ENCODE data around the gene HMCN2.

DNA sequence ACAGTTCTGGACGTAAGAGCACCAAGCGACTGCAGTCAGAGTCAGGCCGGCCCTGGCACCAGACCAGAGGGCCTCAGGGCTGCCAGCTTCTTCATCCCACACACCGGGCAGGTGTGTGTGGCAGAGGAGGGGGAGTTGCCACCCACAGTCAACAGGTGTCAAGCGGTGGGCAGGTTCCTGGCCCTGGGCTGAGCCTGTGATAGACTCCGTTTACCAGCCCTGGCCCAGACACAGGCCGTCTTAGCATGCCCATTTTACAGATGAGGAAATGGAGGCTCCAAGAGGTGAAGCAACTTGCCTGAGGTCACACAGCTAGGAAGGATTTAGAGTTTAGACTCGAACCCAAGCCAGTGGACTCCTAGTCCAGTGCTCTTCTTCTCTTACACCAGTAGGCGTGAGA, 71.8 kb downstream of the HMCN2 start:
- TF ChIP-seq, protein P1, sequence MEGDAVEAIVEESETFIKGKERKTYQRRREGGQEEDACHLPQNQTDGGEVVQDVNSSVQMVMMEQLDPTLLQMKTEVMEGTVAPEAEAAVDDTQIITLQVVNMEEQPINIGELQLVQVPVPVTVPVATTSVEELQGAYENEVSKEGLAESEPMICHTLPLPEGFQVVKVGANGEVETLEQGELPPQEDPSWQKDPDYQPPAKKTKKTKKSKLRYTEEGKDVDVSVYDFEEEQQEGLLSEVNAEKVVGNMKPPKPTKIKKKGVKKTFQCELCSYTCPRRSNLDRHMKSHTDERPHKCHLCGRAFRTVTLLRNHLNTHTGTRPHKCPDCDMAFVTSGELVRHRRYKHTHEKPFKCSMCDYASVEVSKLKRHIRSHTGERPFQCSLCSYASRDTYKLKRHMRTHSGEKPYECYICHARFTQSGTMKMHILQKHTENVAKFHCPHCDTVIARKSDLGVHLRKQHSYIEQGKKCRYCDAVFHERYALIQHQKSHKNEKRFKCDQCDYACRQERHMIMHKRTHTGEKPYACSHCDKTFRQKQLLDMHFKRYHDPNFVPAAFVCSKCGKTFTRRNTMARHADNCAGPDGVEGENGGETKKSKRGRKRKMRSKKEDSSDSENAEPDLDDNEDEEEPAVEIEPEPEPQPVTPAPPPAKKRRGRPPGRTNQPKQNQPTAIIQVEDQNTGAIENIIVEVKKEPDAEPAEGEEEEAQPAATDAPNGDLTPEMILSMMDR (conservative IDR thresholded peaks at IDR 0.05; ENCODE audit: low read length) = no peak
- no peak for TF ChIP-seq EZH2phosphoT487 (IDR thresholded peaks at IDR 0.05; ENCODE audit: borderline replicate concordance, low read depth, low read length)

Data from OCI-LY7 (cell line).